ENCODE results near the gene WDR41.
"Not testable (repeated sequence)": the region's sequence is repeated elsewhere in the genome, so short reads cannot be mapped to it uniquely, and the experiment has no call there.

Gene WDR41

GRCh38 chr5:77402796-77403195 is 89.3 kb downstream of the WDR41 start:
- no peak for DNase-seq (ENCODE audit: low read depth, low spot score)

GRCh38 chr5:77400645-77401044 is 91.5 kb downstream of the WDR41 start:
- DNase-seq (ENCODE audit: low read depth, low spot score): no peak

GRCh38 chr5:77398896-77399295 is 93.2 kb downstream of the WDR41 start:
- DNase-seq (ENCODE audit: low read depth, low spot score): no peak

GRCh38 chr5:77398458-77398857 is 93.7 kb downstream of the WDR41 start:
- DNase-seq (ENCODE audit: low read depth, low spot score): no peak

GRCh38 chr5:77397686-77398292 is 94.3 kb downstream of the WDR41 start:
- DNase-seq (ENCODE audit: low read depth, low spot score): no peak

- no peak for DNase-seq (ENCODE audit: low read depth, low spot score)
These were observed 96.1 kb downstream of the WDR41 start for GRCh38 chr5:77396017-77396416.

- DNase-seq (ENCODE audit: low read depth, low spot score): no peak
These were observed 97.9 kb downstream of the WDR41 start for GRCh38 chr5:77394064-77394715.

GRCh38 chr5:77391240-77391765 is 100.8 kb downstream of the WDR41 start:
- DNase-seq (ENCODE audit: low read depth, low spot score): no peak

- DNase-seq (ENCODE audit: low read depth, low spot score): no peak
These were observed 101.3 kb downstream of the WDR41 start for GRCh38 chr5:77390795-77391194.

- no peak for DNase-seq (ENCODE audit: low read depth, low spot score)
These were observed 101.9 kb downstream of the WDR41 start for GRCh38 chr5:77390221-77390620.

GRCh38 chr5:77389746-77390145 is 102.4 kb downstream of the WDR41 start:
- DNase-seq (ENCODE audit: low read depth, low spot score): no peak

- not testable (repeated sequence) for DNase-seq (ENCODE audit: low read depth, low spot score)
These were observed 105.8 kb downstream of the WDR41 start for GRCh38 chr5:77386340-77386739.

- DNase-seq (ENCODE audit: low read depth, low spot score): not testable (repeated sequence)
These were observed 108.8 kb downstream of the WDR41 start for GRCh38 chr5:77383336-77383735.
